Measurements from ENCODE around the gene MPZ. TPM values are rescaled to one million over a fixed set of nuclear protein-coding genes. Genes with fewer than 3 reads are reported as not detected.
A peak's percentile ranks its signal among the peaks of the same experiment; 100 is the strongest.

Gene MPZ
- total and polyA plus RNA-seq, 7 donors, result 0.30 to 2.6 (median 1.9) TPM

DNA sequence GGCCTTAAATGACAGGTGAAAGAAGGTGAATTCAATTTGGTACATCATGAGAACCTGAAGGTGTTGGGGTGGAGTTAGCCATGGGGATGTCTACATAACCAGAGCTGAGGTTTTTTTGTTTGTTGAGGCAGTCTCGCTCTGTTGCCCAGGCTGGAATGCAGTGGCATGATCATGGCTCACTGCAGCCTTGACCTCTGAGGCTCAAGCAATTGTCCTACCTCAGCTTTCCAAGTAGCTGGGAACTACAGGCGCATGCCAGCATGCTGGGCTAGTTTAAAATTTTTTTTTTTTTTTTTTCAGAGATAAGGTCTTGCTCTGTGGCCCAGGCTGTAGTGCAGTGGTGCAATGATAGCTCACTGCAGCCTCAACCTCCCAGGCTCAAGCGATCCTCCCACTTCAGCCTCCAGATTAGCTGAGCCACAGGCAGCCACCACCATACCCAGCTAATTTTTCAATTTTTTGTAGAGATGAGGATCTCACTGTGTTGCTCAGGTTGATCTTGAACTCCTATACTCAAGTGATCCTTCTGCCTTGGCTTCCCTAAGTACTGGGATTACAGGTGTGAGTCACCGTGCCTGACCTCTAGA lies 1.9 kb upstream of the MPZ start:
- Histone ChIP-seq H3K9me3 (no peaks in the 10 kb centered on the region), H3K27me3 (ENCODE audit: insufficient read depth in 3 of 3, low read length in 2 of 3) (peaks cover 0 to under 1% (median 0%) of the 10 kb centered on the region in 3 donors), H3K36me3 (ENCODE audit: insufficient read depth in 1 of 2, low read depth in 1 of 2) (no peaks in the 10 kb centered on the region), H3K4me1 (peaks cover 13% of the 10 kb centered on the region), H3K27ac (no peak overlapping the region), H3K4me3 (no peak overlapping the region)
- intact Hi-C loops (cut with DNase I), result loop anchor here in 1 of 2 donors (5.0 kb wide), 2 partner anchors 71 to 84 kb away; partner anchors contain the start of gene TOMM40L
- DNase-seq (no peak), ATAC-seq (no peak)
- 96 to 99% (median 96%) methylated on average over 4 of the region's 4 CpGs for WGBS, 3 donors
- TF ChIP-seq, protein P1, sequence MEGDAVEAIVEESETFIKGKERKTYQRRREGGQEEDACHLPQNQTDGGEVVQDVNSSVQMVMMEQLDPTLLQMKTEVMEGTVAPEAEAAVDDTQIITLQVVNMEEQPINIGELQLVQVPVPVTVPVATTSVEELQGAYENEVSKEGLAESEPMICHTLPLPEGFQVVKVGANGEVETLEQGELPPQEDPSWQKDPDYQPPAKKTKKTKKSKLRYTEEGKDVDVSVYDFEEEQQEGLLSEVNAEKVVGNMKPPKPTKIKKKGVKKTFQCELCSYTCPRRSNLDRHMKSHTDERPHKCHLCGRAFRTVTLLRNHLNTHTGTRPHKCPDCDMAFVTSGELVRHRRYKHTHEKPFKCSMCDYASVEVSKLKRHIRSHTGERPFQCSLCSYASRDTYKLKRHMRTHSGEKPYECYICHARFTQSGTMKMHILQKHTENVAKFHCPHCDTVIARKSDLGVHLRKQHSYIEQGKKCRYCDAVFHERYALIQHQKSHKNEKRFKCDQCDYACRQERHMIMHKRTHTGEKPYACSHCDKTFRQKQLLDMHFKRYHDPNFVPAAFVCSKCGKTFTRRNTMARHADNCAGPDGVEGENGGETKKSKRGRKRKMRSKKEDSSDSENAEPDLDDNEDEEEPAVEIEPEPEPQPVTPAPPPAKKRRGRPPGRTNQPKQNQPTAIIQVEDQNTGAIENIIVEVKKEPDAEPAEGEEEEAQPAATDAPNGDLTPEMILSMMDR (IDR thresholded peaks at IDR 0.05), result no peak

DNA sequence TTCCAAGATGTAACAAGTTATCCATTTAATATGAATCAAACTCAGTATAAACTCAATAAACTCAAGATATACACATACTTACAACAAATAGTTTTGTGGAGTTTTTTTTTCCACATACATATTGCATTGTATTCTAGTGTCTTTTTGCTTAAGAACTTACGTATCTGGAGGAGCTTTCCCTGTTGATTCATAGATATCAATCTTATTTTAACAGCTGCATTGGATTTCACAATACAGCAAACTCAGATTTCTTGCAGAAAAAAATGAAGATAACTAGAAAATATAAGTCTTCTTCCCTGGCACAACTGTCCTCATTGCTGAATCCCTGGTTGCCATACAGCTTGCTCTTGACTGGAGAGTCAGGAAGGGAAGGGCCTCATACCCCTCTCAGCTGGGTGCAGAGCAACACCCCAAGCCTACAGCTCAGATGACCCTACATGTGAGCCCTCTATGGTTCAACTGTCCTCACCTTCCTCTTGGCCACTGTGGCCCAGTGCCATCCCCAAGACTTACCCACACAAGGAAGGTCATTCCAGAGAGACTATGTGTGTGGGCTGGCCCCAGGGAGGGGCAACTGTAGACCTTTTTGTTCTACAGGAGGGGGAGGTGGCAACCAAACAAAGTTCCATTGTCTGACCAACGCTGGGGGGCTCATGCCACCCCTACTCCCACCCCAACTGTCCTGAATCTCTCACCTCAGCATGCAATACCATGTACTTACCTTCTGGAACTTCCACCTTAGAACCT lies 1.7 kb downstream of the MPZ start:
- Histone ChIP-seq H3K4me3 (no peak overlapping the region), H3K27ac (no peak overlapping the region), H3K4me1 (no peaks in the 10 kb centered on the region), H3K9me3 (no peaks in the 10 kb centered on the region), H3K36me3 (ENCODE audit: insufficient read depth in 1 of 2, low read depth in 1 of 2) (no peaks in the 10 kb centered on the region), H3K27me3 (ENCODE audit: insufficient read depth in 3 of 3, low read length in 2 of 3) (peaks cover 0 to 5% (median 0%) of the 10 kb centered on the region in 3 donors)
- WGBS, 3 donors, result 60 to 74% (median 65%) methylated on average over 2 of the region's 2 CpGs
- TF ChIP-seq, protein P1 (IDR thresholded peaks at IDR 0.05), result no peak
- intact Hi-C loops (cut with DNase I), result no loop called here
- DNase-seq, result no peak
- no peak for ATAC-seq

DNA sequence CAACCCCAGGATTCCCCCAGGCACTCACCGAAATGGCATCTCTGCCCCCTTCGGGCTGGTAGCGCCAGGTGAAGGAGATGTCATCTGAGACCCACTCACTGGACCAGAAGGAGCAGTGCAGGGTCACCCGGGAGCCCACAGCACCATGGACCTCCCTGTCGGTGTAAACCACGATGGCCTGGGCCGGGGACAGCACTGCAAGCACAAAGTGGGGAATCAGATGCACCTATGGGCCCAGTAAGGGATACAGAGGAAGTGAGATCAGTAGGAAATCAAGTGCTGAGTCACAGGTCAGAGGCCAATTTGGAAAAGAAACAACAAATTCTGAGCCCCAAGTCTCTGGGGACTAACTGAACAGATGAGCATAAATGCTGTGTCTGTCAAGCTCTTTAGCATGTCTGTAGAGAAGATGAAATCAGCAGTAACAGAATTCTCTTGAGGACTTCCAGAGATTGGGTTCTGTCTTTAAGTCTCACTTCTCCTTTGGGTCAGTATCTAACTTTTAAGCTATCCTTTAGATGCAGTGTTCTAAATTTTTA lies 2.5 kb downstream of the MPZ start:
- intact Hi-C loops (cut with DNase I), result no loop called here
- no peak overlapping the region for H3K4me3 ChIP-seq
- ATAC-seq, result peak in 1 of 4 donors; percentile 33
- no peak overlapping the region for H3K27ac ChIP-seq
- TF ChIP-seq, protein P1 (IDR thresholded peaks at IDR 0.05), result no peak
- 79 to 85% (median 84%) methylated on average over 7 of the region's 7 CpGs for WGBS, 3 donors
- no peak for DNase-seq
- no peaks in the 10 kb centered on the region for H3K9me3 ChIP-seq
- H3K27me3 ChIP-seq (ENCODE audit: insufficient read depth in 3 of 3, low read length in 2 of 3), result peaks cover 0 to 5% (median 0%) of the 10 kb centered on the region in 3 donors
- H3K4me1 ChIP-seq, result no peaks in the 10 kb centered on the region
- H3K36me3 ChIP-seq (ENCODE audit: insufficient read depth in 1 of 2, low read depth in 1 of 2), result no peaks in the 10 kb centered on the region

DNA sequence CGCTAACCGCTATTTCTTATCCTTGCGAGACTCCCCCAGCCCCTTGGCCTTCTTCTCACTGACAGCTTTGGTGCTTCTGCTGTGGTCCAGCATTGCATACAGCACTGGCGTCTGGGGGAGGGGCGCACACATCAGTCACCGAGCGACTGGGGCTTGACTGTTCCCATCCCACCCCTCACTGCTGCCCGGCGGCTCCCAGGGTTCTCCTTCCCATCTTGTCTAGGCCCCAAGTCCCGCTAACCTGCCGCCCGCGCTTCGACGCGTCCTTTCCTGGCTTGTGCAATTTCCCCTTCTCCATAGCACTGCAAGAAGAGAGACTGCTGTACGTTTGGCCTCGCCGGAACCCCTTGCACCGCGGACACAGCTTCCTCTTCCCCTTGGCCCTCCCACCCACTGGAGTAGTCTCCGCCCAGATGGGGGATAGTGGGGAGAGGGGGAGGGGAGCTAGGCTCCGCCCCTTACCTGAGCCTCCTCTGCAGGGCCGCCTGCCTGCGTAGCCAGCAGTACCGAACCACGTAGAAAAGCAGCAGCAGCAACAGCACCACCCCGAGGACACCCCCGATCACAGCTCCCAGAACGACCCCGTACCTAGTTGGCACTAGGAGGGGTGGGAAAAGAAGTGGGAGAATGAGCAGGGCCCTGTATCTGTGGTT lies 3.8 kb downstream of the MPZ start:
- Histone ChIP-seq H3K9me3 (no peaks in the 10 kb centered on the region), H3K27me3 (ENCODE audit: insufficient read depth in 3 of 3, low read length in 2 of 3) (peaks cover 0 to 5% (median 0%) of the 10 kb centered on the region in 3 donors), H3K27ac (peak overlapping the region; percentile 0), H3K4me1 (no peaks in the 10 kb centered on the region), H3K36me3 (ENCODE audit: insufficient read depth in 1 of 2, low read depth in 1 of 2) (no peaks in the 10 kb centered on the region), H3K4me3 (peak overlapping the region; percentile 67)
- 7 to 9% (median 8%) methylated on average over 29 to 31 of the region's 31 CpGs for WGBS, 3 donors
- DNase-seq (peak; percentile 70 to 83), ATAC-seq (peak; percentile 55 to 78 (median 62))
- TF ChIP-seq, protein P1 (IDR thresholded peaks at IDR 0.05), result no peak
- intact Hi-C loops (cut with DNase I), result no loop called here
